B cell (primary cell): ENCODE measurements around the gene CDH16. TPM values are rescaled to one million over a fixed set of nuclear protein-coding genes. Genes with fewer than 3 reads are reported as not detected.

Source experiments
- ATAC-seq: fragments of 200-7000 bp; cut with Tn5 transposase; one replicate; pipeline ENCODE4 v1.10.0; 2021; ENCODE audit warnings: low read depth, mild to moderate bottlenecking, moderate number of reproducible peaks, moderate library complexity
- CTCF ChIA-PET: fragments of 350-600 bp; sonication (Branson Sonifier 250); formaldehyde crosslinking; loops from one replicate; lab custom pipeline; 2021; ENCODE audit warnings: antibody characterized with exemption, inconsistent platforms; lab: Charles Lee
- POLR2A ChIA-PET: fragments of 350-600 bp; sonication (Branson Sonifier 250); formaldehyde crosslinking; loops from one replicate; lab custom pipeline; 2021; ENCODE audit warnings: antibody characterized with exemption; lab: Charles Lee
- DNase-seq: peaks from one replicate; pipeline ENCODE4 v3.0.0; 2013
- H2AFZ ChIP-seq: 2 replicates; pipeline ENCODE4 v1.6.1; 2012; ENCODE audit warnings: mild to moderate bottlenecking, low read depth, low read length; ENCODE audit not compliant: insufficient read depth, poor library complexity, severe bottlenecking
- H3K27ac ChIP-seq, 2 donors: 1 replicate in 1 of 2; 2 replicates in 1 of 2; pipeline ENCODE4 v1.5.1; 2012 to 2013; ENCODE audit warnings: low read length in 2 of 2, mild to moderate bottlenecking in 2 of 2, moderate library complexity in 1 of 2
- H3K27me3 ChIP-seq, 4 experiments: fragments of 200-600 bp in 1 of 4; sonication (generic) in 1 of 4; replicated peaks in 1 of 4; 1 replicate in 2 of 4; 2 replicates in 2 of 4; pipeline versions ENCODE4 v1.6.1 to v1.7.0; 2013 to 2016; ENCODE audit warnings: low read length in 3 of 4, mild to moderate bottlenecking in 2 of 4, mixed read lengths in 1 of 4, moderate library complexity in 1 of 4; ENCODE audit not compliant: insufficient read depth in 4 of 4, control insufficient read depth in 3 of 4; ENCODE audit errors: control extremely low read depth in 1 of 4
- H3K36me3 ChIP-seq, 2 experiments: replicated peaks in 1 of 2; 1 replicate in 1 of 2; 2 replicates in 1 of 2; pipeline versions ENCODE4 v1.6.1 to v1.7.1; 2013; ENCODE audit warnings: low read length in 1 of 2; ENCODE audit not compliant: insufficient read depth in 2 of 2, control insufficient read depth in 1 of 2; ENCODE audit errors: control extremely low read depth in 1 of 2, extremely low read depth in 1 of 2
- H3K4me1 ChIP-seq, 2 donors: fragments of 200-600 bp in 1 of 2; sonication (generic) in 1 of 2; 1 replicate in 1 of 2; 2 replicates in 1 of 2; pipeline versions ENCODE4 v1.5.1 to v1.6.1; 2013 to 2017; ENCODE audit warnings: low read length in 2 of 2; ENCODE audit not compliant: control insufficient read depth in 2 of 2, insufficient read depth in 2 of 2
- H3K4me2 ChIP-seq: replicated peaks from 2 replicates; pipeline ENCODE3; 2012; ENCODE audit warnings: mild to moderate bottlenecking, low read depth, low read length; ENCODE audit not compliant: poor library complexity, severe bottlenecking
- H3K4me3 ChIP-seq, 5 experiments: fragments of 200-600 bp in 1 of 5; sonication (generic) in 1 of 5; 1 replicate in 3 of 5; 2 replicates in 2 of 5; pipeline versions ENCODE4 v1.5.1 to v1.7.0; 2011 to 2016; ENCODE audit warnings: low read length in 4 of 5, mild to moderate bottlenecking in 4 of 5, low read depth in 2 of 5, control low read depth in 1 of 5, moderate library complexity in 1 of 5; ENCODE audit not compliant: insufficient read depth in 1 of 5; ENCODE audit errors: control extremely low read depth in 1 of 5, extremely low read depth in 1 of 5
- H3K79me2 ChIP-seq: fragments of 200-600 bp; sonication (generic); one replicate; pipeline ENCODE4 v1.6.0; 2016; ENCODE audit warnings: low read length; ENCODE audit not compliant: control insufficient read depth, insufficient read depth
- H3K9ac ChIP-seq: fragments of 200-600 bp; sonication (generic); 2 replicates; pipeline ENCODE4 v1.6.1; 2017; ENCODE audit warnings: mild to moderate bottlenecking, low read length, moderate library complexity
- H3K9me3 ChIP-seq, 3 donors: one replicate each; pipeline versions ENCODE4 v1.6.1 to v1.7.1; 2013; ENCODE audit warnings: low read length in 2 of 3; ENCODE audit not compliant: control insufficient read depth in 2 of 3, insufficient read depth in 1 of 3; ENCODE audit errors: control extremely low read depth in 1 of 3
- H4K20me1 ChIP-seq: 2 replicates; pipeline ENCODE4 v1.6.0; 2012; ENCODE audit warnings: mild to moderate bottlenecking, low read length; ENCODE audit not compliant: insufficient read depth, control insufficient read depth, poor library complexity, severe bottlenecking
- H3K27ac Mint-ChIP-seq: one replicate; pipeline ENCODE4 v1.8.0; 2021; ENCODE audit warnings: mixed read lengths
- H3K27me3 Mint-ChIP-seq: one replicate; pipeline ENCODE4 v1.8.0; 2021; ENCODE audit warnings: mixed read lengths
- H3K4me1 Mint-ChIP-seq: one replicate; pipeline ENCODE4 v1.8.0; 2021; ENCODE audit warnings: mixed read lengths
- H3K4me3 Mint-ChIP-seq: one replicate; pipeline ENCODE4 v1.8.0; 2021; ENCODE audit warnings: mixed read lengths
- H3K9me3 Mint-ChIP-seq: one replicate; pipeline ENCODE4 v1.8.0; 2022; ENCODE audit warnings: mixed read lengths; ENCODE audit not compliant: insufficient read depth
- CTCF ChIP-seq: fragments of 200-600 bp; IDR thresholded peaks from one replicate; pipeline ENCODE4 v1.8.0; 2022; ENCODE audit warnings: antibody characterized with exemption, mild to moderate bottlenecking
- EZH2 ChIP-seq: IDR thresholded peaks from 2 replicates; pipeline ENCODE4 v1.6.1; 2012; ENCODE audit warnings: borderline replicate concordance, low read depth, mild to moderate bottlenecking, moderate library complexity, low read length; ENCODE audit not compliant: insufficient read depth, poor library complexity, severe bottlenecking
- WGBS: methylation state at CpG from one replicate; pipeline ENCODE4 v1.1.5; 2013; ENCODE audit warnings: missing lambda C conversion rate; ENCODE audit not compliant: insufficient coverage; 5-methylcytosine and 5-hydroxymethylcytosine counted together
- intact Hi-C: fragments of 100-400 bp; cut with micrococcal nuclease; formaldehyde crosslinking; loops from one replicate; pipeline ENCODE4 v1.10.0; 2022
- polyA plus RNA-seq: library from polyadenylated mRNA; depleted of rRNA; stranded (reverse); fragments of >200 nt; gene quantifications from 2 replicates; pipeline ENCODE4 v1.2.3, GENCODE V29; 2012
- total RNA-seq, 2 donors: library from RNA; stranded (reverse); fragments of 120-200 nt in 1 of 2; gene quantifications; 1 replicate in 1 of 2; 2 replicates in 1 of 2; pipeline versions ENCODE4 v1.2.3 to v1.2.4, GENCODE V29; 2013 to 2022

CDH16 gene
- total and polyA plus RNA-seq, 2 donors (not counting 1 experiment from before 2014, with no cell fraction given), result not detected

GRCh38 chr16:66942981-66943380 is 24.3 kb upstream of the CDH16 start:
- Histone ChIP-seq H4K20me1 (no peaks in the 10 kb centered on the region), H3K36me3 (peaks cover 0 to 46% of the 10 kb centered on the region in 2 experiments), H3K27me3 (peaks cover 0 to 5% (median 2%) of the 10 kb centered on the region in 4 experiments), H3K9me3 (peaks cover 0 to under 1% (median 0%) of the 10 kb centered on the region in 3 donors), H3K4me2 (no peak overlapping the region), H2AFZ (no peak overlapping the region), H3K4me3 (no peak overlapping the region), H3K9ac (no peak overlapping the region), H3K27ac (no peak overlapping the region), H3K4me1 (peaks cover 5 to 10% of the 10 kb centered on the region in 2 donors), H3K79me2 (no peaks in the 10 kb centered on the region)
- ChIA-PET CTCF (interaction anchor here (0.9 to 2.8 kb wide), 2 partner anchors 11 to 17 kb away, joined by 3 to 14 read pairs; no protein-coding TSS in a partner anchor), POLR2A (no interaction called here)
- Mint-ChIP-seq H3K4me3 (no peak overlapping the region), H3K4me1 (peaks cover 10% of the 10 kb centered on the region), H3K27me3 (peaks cover 4% of the 10 kb centered on the region), H3K9me3 (no peaks in the 10 kb centered on the region), H3K27ac (no peak overlapping the region)
- no peak for TF ChIP-seq EZH2
- intact Hi-C loops, result no loop called here
- WGBS, result 81% methylated on average over 5 of the region's 5 CpGs
- ATAC-seq (no peak), DNase-seq (no peak)

GRCh38 chr16:66940236-66940635 is 21.6 kb upstream of the CDH16 start:
- no peak overlapping the region for H3K9ac ChIP-seq
- POLR2A ChIA-PET, result no interaction called here
- CTCF ChIA-PET, result no interaction called here
- H3K27me3 ChIP-seq, result no peaks in the 10 kb centered on the region
- H3K27ac ChIP-seq, result no peak overlapping the region
- H3K36me3 ChIP-seq, result peaks cover 0 to 46% of the 10 kb centered on the region in 2 experiments
- ATAC-seq, result no peak
- no peak for DNase-seq
- Mint-ChIP-seq H3K9me3 (no peaks in the 10 kb centered on the region), H3K27me3 (no peaks in the 10 kb centered on the region), H3K27ac (no peak overlapping the region), H3K4me3 (no peak overlapping the region), H3K4me1 (peaks cover 19% of the 10 kb centered on the region)
- intact Hi-C loops, result no loop called here
- H3K79me2 ChIP-seq, result peaks cover 3% of the 10 kb centered on the region
- peaks cover 8 to 13% of the 10 kb centered on the region in 2 donors for H3K4me1 ChIP-seq
- TF ChIP-seq CTCF (no peak), EZH2 (no peak)
- H3K4me3 ChIP-seq, result no peak overlapping the region
- H3K4me2 ChIP-seq, result no peak overlapping the region
- WGBS, result 98% methylated on average over 16 of the region's 16 CpGs
- H3K9me3 ChIP-seq, result no peaks in the 10 kb centered on the region
- peaks cover 13% of the 10 kb centered on the region for H4K20me1 ChIP-seq
- no peak overlapping the region for H2AFZ ChIP-seq
